GM21576 (cell line): ENCODE measurements around the gene GJD4.
A peak's percentile ranks its signal among the peaks of the same experiment; 100 is the strongest.

ENCODE experiments used
- ATAC-seq: cut with Tn5 transposase; IDR thresholded peaks from one replicate; pipeline ENCODE4 v1.9.1; 2021; ENCODE audit warnings: mild to moderate bottlenecking, moderate library complexity; ENCODE audit not compliant: unreplicated experiment

GJD4 gene

GRCh38 chr10:35605191-35605590 lies at the start of gene GJD4:
TSS of gene GJD4 (plus strand) at chr10:35605341. CDS start at chr10:35605568, 227 bp downstream.
- no peak for ATAC-seq

DNA sequence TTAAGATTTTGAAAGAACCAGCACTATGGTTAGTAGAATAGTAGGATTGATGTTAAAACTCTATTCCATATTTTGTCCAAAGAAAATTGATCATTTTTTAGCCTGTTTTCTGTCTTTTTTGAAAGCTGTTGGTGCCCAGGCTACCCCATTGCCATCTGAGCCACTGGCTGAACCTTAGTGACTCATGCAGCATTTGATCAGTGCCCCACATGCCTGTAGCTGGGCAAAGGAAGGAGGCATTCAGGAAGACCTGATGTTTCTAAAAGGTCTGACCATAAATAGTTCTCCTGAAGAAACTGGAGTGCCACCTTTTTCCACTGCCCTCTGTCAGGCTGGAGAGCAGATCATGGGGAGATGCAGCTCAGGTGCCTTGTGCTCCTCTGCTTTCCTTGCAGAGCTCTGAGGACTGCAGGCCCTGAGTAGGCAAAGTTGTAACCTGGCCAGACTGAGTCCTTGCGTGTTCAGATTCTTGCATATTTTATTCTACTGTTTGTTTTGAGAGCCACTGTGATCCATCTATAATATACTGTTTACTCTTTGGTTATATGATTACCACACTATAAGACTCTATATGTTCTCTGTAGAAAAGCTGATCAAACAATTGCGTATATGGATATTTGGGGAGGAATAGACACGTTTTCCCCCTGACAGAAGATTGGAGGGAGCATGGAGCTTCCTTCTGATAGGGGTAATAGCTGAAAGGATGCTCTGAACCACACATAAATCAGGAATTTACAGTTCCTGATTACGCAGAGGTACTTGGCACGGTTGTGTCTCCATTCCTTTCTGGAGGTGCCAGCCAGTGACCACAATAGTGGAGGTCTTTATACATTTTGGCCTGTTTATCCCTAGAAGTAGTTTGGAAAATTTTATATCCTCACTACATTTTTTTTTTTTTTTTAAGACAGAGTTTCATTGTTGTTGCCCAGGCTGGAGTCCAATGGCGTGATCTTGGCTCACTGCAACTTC lies 48.9 kb upstream of the GJD4 start:
- no peak for ATAC-seq

DNA sequence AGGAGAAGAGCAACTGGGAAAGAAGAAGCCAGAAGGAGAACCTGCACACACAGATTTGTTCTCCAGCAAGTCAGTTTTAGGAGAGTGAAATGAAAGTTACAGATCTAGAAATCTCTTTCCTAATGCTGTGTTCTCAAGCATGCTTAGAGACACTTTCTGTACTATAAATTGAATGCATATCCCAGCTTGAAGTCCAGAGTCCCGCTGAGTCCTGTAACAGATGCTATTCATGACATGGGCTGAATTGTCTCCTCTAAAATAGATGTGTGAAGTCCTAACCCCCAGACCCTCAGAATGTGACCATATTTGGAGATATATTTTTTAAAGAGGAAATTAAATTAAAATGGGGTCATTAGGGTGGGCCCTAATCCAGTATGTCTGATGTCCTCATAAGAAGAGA lies 46.9 kb upstream of the GJD4 start:
- ATAC-seq: no peak

- ATAC-seq: no peak
These were observed 45.7 kb upstream of the GJD4 start for GRCh38 chr10:35559416-35559815.

DNA sequence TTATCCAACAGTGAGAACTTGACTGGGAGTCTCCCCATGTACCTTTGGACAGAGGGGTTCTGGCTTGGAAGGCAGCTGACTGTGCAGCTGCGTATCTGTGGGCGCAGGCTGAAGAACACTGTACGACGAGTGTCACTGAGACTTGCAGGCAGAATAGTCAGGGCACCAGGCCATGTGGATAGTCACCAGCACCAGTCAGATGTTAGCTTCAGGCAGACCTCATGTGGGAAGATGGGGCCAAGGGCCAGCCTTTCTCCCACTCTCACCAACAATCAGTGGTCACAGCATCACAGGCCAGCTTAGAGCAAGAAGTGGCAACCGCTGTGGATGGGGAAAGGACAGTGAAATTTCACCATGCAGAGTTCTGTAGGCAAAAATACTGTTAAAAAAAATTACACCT lies 43.4 kb upstream of the GJD4 start:
- no peak for ATAC-seq

GRCh38 chr10:35562427-35562826 lies 42.7 kb upstream of the GJD4 start:
- ATAC-seq: no peak

- ATAC-seq: peak; percentile 41
These were observed 41.8 kb upstream of the GJD4 start for GRCh38 chr10:35563261-35563891.

- ATAC-seq: peak; percentile 78
These were observed 40.7 kb upstream of the GJD4 start for GRCh38 chr10:35564341-35564968.

- no peak for ATAC-seq
These were observed 39.5 kb upstream of the GJD4 start for GRCh38 chr10:35565602-35566081.

- no peak for ATAC-seq
These were observed 37.2 kb upstream of the GJD4 start for GRCh38 chr10:35567951-35568350.

GRCh38 chr10:35568483-35569015 lies 36.6 kb upstream of the GJD4 start:
- no peak for ATAC-seq

- ATAC-seq: no peak
These were observed 35.9 kb upstream of the GJD4 start for GRCh38 chr10:35569111-35569707.

DNA sequence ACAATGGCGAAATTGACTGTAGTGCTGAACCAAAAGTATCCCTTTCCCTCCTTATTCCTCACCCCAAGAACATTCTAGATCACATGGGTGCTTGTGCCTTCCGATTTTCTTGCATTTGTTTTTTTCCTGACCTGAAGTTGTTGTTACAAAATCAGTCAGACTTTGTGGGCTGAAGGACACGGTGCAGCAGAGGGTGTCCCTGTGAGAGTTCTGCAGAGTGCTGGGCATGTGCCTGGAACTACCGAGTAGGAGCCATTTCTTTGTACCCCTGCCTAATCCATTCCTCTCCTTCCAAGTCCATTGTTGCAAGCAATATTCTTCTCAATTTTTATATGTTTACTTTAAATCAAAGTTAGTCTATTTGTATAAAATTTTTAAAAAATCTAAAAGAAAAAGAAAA lies 35.3 kb upstream of the GJD4 start:
- ATAC-seq: no peak

DNA sequence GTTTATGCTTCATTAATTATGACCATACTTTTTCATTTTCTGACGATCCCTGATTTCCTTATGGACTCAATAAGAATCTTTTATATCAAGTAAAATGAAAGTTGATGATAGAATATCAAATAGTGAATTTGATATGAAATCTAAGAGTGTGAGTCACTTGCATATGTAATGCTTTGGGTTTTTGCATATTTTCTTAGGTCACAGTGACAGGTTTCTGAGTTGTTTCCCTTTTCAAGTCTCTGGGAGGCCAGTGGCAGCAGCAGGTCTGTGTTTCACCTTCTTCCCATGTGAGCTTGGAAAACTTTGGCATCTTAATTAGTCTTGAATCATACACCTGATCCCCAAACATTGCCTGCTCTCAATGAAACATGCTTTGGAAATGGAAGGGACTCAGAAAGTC lies 34.7 kb upstream of the GJD4 start:
- no peak for ATAC-seq

DNA sequence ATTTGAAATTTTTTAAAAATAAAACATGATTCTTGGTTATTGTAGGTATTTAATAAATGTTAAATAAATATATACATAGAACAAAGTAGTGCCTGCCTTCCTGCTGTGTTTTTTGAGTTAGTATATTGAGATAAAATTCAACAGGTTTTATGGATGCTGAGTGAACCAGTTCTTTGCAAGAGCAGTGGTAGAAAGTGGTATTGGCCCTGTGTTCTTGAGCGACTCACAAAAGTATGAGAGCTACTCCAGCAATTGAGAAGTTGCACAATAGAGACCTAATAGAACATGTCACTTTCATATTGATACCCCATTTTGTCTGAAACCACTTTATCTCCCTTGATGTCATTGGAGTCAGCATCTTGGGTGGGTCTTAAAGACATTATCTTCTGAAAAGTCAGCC lies 32.6 kb upstream of the GJD4 start:
- ATAC-seq: no peak

DNA sequence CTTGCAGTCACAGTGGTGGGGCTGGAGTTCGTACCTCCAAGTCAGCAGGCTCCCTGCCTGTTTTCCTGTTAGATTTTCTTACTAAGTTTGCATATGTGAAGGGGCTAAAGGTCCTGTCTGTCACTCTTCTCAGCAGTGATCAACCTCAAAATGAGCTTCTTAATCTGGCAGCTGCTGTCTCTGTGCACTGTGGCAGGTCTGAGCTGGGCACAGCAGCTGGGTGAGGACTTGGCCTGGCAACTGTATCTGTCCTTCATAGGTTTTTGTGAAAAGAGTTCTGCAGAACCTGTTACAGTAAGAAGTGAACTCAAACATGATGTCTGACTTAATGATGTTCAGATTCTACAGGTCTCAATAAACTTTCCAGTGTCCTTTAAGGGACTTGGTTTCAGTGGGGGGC lies 31.3 kb upstream of the GJD4 start:
- ATAC-seq: no peak

DNA sequence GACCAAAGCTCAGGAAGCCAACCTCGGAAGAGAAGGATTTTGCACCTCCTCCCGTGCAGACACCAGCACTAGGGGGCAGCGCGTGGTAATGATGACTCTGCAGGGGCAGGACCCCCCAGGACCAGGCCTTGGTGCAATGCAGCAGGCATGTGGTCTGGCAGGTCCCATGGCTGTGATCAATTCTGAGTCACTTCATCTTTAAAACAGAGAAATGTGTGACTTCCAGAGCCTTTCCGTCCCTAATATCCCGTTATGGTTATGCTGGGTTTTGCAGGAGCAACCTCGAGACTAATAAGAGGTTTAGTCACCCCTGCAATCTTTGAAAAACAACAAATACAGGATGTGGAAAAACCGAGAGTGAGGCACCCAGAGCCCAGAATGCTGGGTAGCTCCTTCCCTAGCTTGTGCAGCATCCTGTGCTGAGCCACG lies 30.2 kb upstream of the GJD4 start:
- ATAC-seq: no peak

DNA sequence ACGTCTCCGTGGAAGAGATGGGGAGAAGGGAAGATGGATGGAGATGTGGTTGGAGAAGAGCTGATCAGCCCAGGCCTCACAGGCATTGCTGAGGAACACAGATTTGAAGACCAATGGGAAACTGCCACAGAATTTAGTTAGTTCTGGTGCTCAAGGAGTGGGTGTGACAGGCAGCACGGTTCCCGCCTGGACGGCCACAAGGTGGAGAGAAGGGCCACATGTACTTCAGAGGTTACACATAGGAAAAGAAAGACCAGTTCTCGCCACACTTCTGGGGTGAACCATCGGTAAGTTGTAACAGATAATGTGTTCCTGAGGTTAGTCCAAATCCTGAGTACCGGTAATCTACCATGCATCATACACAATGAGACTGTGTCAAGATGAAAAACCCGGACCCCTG lies 29.5 kb upstream of the GJD4 start:
- no peak for ATAC-seq

DNA sequence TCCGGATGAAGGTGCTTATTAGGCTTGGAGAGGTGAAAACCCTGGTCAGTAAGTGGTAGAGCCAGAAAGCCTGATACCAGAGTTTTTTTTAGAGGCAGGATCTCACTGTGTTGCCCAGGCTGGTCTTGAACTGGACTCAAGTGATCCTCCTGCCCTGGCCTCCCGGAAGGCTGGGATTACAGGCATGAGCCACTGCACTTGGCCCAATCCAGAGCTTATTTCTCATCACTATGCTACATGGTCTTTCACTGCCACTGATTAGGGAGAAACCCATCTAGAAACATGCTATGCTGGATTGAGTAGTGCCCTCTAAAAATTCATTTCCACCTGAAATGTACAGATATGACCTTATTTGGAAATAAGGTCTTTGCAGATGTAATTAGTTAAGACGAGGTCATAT lies 28.4 kb upstream of the GJD4 start:
- ATAC-seq: no peak

GRCh38 chr10:35577926-35578617 lies 27.1 kb upstream of the GJD4 start:
- ATAC-seq: no peak
